GM12891 (cell line): ENCODE data around the gene UVSSA.
"Not testable (repeated sequence)": the region's sequence is repeated elsewhere in the genome, so short reads cannot be mapped to it uniquely, and the experiment has no call there.

Source experiments
- PAX5 ChIP-seq: IDR thresholded peaks from 2 replicates; pipeline ENCODE4 v1.6.1; 2011; ENCODE audit warnings: low read length, moderate library complexity, mild to moderate bottlenecking; ENCODE audit not compliant: insufficient read depth, severe bottlenecking
- POLR2A ChIP-seq: IDR thresholded peaks from 2 replicates; pipeline ENCODE4 v1.6.1; 2011; ENCODE audit warnings: low read depth, low read length, control low read depth
- POLR2AphosphoS5 ChIP-seq: IDR thresholded peaks from 2 replicates; pipeline ENCODE4 v1.6.1; 2011; ENCODE audit warnings: low read depth, low read length, control low read depth
- POU2F2 ChIP-seq: IDR thresholded peaks from 2 replicates; pipeline ENCODE4 v1.6.1; 2011; ENCODE audit warnings: low read depth, mild to moderate bottlenecking, control low read depth, low read length, moderate library complexity
- SPI1 ChIP-seq: IDR thresholded peaks from 2 replicates; pipeline ENCODE4 v1.6.1; 2011; ENCODE audit warnings: low read depth, low read length, control low read depth
- TAF1 ChIP-seq: IDR thresholded peaks from 2 replicates; pipeline ENCODE4 v1.6.1; 2011; ENCODE audit warnings: low read depth, low read length, control low read depth

- not testable (repeated sequence) for TF ChIP-seq POLR2A, TAF1, POLR2AphosphoS5, SPI1, POU2F2, PAX5
Observed at GRCh38 chr4:1394554-1395388, 47.8 kb downstream of the UVSSA start.
